Astrocyte of the spinal cord (primary cell): Measurements from ENCODE around the gene TUBA4A.

Experiments used
- DNase-seq: peaks from one replicate; pipeline ENCODE4 v3.0.0; 2011; ENCODE audit warnings: low read depth, low spot score
- H3K4me3 ChIP-seq: 2 replicates; pipeline ENCODE4 v1.5.1; 2011; ENCODE audit warnings: low read depth, mild to moderate bottlenecking, low read length, moderate library complexity
- CTCF ChIP-seq: IDR thresholded peaks from 2 replicates; pipeline ENCODE4 v1.5.1; 2012; ENCODE audit warnings: low read depth, mild to moderate bottlenecking, low read length, inconsistent platforms
- in situ Hi-C: cut with HindIII; loops from 2 replicates; pipeline ENCODE4 v1.10.0; 2017; ENCODE audit warnings: low sequenced_read_pairs

The TUBA4A gene

GRCh38 chr2:219286436-219287115 is 32.9 kb upstream of the TUBA4A start:
- no peak for TF ChIP-seq CTCF
- no peak overlapping the region for H3K4me3 ChIP-seq
- in situ Hi-C loops = no loop called here
- no peak for DNase-seq

GRCh38 chr2:219285894-219286425 is 32.2 kb upstream of the TUBA4A start:
- DNase-seq = peak; percentile 59
- no peak for TF ChIP-seq CTCF
- no peak overlapping the region for H3K4me3 ChIP-seq
- in situ Hi-C loops = no loop called here

- no peak overlapping the region for H3K4me3 ChIP-seq
- no peak for DNase-seq
- in situ Hi-C loops = no loop called here
- TF ChIP-seq CTCF = no peak
These were observed 31.6 kb upstream of the TUBA4A start for GRCh38 chr2:219285373-219285735.

- no peak for TF ChIP-seq CTCF
- H3K4me3 ChIP-seq = no peak overlapping the region
- in situ Hi-C loops = no loop called here
- no peak for DNase-seq
These were observed 31.0 kb upstream of the TUBA4A start for GRCh38 chr2:219284501-219285372.

GRCh38 chr2:219282943-219283581 is 29.3 kb upstream of the TUBA4A start:
- no peak for DNase-seq
- no peak overlapping the region for H3K4me3 ChIP-seq
- in situ Hi-C loops = no loop called here
- no peak for TF ChIP-seq CTCF

- no peak for DNase-seq
- no peak for TF ChIP-seq CTCF
- in situ Hi-C loops = no loop called here
- no peak overlapping the region for H3K4me3 ChIP-seq
These were observed 28.7 kb upstream of the TUBA4A start for GRCh38 chr2:219282375-219282774.
